HG03060 (cell line): ENCODE data around the gene TDO2.

Experiments used
- ATAC-seq: cut with Tn5 transposase; IDR thresholded peaks from one replicate; pipeline ENCODE4 v1.9.1; 2021; ENCODE audit warnings: low read depth, moderate number of reproducible peaks; ENCODE audit not compliant: unreplicated experiment

Gene TDO2

DNA sequence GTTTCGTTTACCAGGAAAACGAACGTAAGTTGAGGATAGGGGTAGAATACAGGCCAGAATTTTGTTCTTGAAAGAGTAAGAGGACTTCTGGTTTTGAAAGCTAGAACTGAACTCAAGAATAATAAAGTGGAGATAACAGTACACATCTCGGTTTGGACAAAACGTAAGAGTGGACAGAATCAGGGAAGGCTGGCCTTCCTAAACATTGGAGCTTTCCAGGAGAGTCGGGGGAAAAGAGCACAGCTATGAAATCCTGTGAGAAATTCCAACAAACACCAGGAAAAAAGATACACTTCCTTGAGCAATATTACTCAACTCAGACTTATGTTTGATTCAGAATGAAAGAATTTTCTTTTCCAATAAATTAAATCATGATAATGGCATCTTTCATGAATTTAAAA is 49.0 kb downstream of the TDO2 start:
- no peak for ATAC-seq

GRCh38 chr4:155953151-155954117 is 49.9 kb downstream of the TDO2 start, which contains the start of gene CTSO:
CTSO (minus strand) TSS chr4:155953866; CDS start chr4:155953847, 19 bp downstream.
- ATAC-seq: peak; percentile 81

- ATAC-seq: no peak
Measured at GRCh38 chr4:155954118-155954685, 50.7 kb downstream of the TDO2 start.

DNA sequence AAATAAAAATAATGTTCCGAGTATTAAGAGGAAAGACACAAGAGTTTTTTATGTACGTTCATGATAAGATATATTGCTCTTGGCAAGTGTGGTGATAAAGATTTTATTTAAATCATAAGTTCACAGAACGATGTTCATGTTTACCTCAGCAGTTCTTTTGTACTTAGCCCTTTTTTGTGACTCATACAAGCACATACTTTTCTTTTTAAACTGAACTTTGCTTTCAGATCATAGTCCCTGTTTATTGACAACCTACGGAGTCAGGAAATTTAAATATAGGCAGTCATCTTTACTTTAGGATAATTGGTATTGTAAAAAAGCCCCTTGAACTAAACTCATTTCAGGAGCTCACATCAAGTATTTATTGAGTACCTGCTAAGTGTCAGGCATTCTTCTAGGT is 51.4 kb downstream of the TDO2 start:
- ATAC-seq: no peak

GRCh38 chr4:155956461-155956860 is 53.0 kb downstream of the TDO2 start:
- no peak for ATAC-seq

GRCh38 chr4:155959417-155959816 is 55.9 kb downstream of the TDO2 start:
- ATAC-seq: no peak

DNA sequence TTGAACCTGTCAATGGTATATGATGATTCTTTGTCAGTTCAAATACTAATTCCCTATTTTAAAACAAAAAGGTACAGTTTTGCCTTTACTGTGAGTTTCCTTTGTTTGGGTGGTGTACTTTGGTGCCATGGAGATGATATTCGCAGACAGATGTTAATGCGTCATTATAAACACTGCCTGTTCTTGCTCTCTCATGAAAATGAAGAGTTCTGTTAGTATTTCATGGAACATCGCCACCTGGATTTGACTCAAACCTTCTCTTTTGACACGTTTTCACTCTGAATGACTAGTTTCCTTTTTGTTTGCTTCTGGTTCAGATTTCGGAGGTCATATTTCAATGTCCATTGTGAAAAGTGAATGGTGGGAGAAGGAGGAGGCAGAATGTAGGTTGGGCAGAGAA is 57.0 kb downstream of the TDO2 start:
- ATAC-seq: no peak

GRCh38 chr4:155961575-155961974 is 58.1 kb downstream of the TDO2 start:
- no peak for ATAC-seq

DNA sequence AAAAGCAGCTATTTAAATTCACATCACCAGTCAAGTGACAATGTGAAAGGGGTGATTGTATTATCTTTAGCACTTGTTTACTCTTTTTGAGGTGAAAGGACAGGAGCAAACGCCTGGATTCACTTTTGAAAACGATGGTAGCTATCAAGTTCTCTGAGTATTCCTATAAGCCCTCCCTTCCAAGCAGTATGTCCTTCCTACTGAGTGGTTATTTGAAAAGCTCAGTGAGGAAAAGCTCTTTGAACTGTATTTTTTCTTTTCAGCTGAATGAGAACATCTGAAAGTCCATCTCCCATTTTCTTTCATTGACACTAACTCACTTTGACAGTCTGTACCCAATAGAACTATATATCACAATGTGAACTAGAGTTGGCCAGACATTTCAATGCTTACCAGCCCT is 59.3 kb downstream of the TDO2 start:
- ATAC-seq: no peak

DNA sequence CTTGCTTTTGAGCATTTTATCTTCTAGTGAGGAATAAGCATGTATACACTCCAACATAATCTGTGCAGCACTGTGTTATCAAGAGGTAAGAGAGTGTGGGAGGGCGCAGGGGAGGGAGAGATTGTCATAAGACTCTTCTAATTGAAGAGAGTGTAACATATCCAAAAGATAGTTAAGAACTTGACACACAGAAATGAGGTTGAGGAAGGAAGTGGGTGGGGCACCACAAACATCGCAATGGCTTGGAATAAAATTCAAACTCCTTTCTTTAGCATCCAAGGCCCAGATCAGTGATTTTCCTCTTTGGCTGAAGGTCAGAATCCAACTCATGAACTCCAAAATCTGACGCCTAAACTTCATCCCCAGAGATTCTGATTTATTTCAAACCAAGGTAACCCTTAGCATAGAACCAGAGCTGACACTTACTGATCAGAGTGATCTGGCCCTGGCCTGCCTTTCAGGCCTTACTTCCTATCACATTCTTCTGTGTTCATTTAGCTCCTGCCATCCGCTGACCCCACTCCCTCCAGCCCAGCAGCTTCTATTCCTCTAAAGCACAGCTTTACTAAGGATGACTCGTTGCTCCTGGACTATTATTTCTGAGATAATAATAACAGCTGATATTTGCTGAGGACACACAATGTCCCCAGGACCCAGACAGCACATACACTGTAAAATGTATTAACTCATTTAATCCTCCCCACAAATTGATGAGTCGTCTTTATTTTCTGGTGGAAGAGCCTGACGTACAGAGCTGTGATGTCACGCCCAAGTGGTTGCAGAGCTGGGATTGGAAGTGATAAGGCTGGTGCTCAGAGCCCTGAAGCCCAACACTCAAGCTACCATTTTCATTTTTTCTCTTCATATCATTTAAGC is 60.8 kb downstream of the TDO2 start:
- no peak for ATAC-seq

DNA sequence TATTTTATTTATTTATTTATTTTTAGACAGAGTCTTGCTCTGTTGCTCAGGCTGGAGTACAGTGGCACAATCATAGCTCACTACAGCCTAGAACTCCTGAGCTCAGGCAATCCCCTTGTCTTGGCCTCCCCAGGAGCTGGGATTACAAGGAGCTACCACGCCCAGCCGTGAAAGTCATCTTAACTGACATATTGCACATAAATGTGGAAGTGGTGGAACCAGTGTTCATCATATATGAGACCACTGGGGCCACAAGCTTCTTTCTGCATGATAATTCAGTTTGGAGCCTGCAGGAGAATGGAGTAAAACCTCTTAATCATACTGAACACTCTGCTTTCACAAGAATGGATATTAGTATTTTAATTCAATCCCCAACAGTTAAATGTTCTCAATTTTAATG is 62.7 kb downstream of the TDO2 start:
- ATAC-seq: no peak

DNA sequence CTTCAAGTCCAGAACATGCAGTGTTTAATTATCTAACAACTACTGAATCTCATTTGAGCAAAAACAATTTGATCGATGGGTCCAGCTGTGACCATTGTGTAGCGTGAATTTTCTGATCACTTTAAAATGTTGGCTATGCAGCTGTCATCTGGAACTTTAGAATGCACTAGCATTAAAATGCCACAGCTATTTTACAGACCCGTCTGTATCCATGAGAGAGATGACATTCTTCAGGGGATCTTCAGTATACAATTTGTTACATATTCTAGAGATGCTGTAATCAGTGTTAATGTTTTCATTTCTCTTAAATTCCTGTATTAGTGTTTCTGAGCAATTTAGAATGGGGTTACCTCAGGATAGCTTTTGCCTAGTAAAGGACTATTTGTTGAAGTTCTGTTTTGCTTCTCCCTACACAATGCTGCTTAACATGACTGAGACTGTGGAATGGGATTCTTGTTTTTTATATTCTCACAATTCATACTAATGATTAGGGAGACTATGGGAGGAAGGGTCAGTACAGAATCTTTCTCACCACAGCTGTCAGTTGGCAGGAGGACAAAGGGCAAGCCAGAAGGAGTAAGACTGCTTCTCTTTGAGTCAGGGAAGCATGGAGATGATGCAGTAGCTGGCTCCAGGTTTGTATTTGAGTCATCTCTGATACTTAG is 63.4 kb downstream of the TDO2 start:
- no peak for ATAC-seq
